ENCODE measurements around the gene MYZAP. TPM values are rescaled to one million over a fixed set of nuclear protein-coding genes. Genes with fewer than 3 reads are reported as not detected.

Gene MYZAP
- total RNA-seq, 1 experiment from 2014 or later: 0.63 TPM

GRCh38 chr15:57675481-57676181, 83.9 kb downstream of the MYZAP start:
- H2BK15ac ChIP-seq (ENCODE audit: low read depth, low read length): no peak overlapping the region
- no peaks in the 10 kb centered on the region for H3K36me3 Mint-ChIP-seq (ENCODE audit: insufficient read depth in 1 of 3, low read depth in 3 of 3)
- no peak overlapping the region for H3K23ac ChIP-seq (ENCODE audit: insufficient read length, low read depth, low read length)
- no peak overlapping the region for H3K4me3 Mint-ChIP-seq
- no peak overlapping the region for H2AFZ ChIP-seq (ENCODE audit: low read length)
- no peaks in the 10 kb centered on the region for H3K27me3 Mint-ChIP-seq (ENCODE audit: low read depth)
- H2AK5ac ChIP-seq (ENCODE audit: insufficient read length, low read length): no peak overlapping the region
- no peak overlapping the region for H2BK12ac ChIP-seq (ENCODE audit: insufficient read length, low read depth, low read length)
- no peaks in the 10 kb centered on the region for H3K9me3 ChIP-seq (ENCODE audit: control insufficient read depth, low read depth, low read length)
- H3K4me2 ChIP-seq (ENCODE audit: insufficient read depth, insufficient read length, low read length): no peak overlapping the region
- H3K79me2 ChIP-seq (ENCODE audit: insufficient read depth, low read length): no peaks in the 10 kb centered on the region
- H3K9ac ChIP-seq (ENCODE audit: extremely low read depth, insufficient read length, low read length): no peak overlapping the region
- WGBS (ENCODE audit: extremely low coverage, insufficient read length, low lambda C conversion rate): no CpG with 5 or more reads among the region's 9 CpGs
- H4K20me1 ChIP-seq (ENCODE audit: control insufficient read depth, insufficient read depth, insufficient read length): no peaks in the 10 kb centered on the region
- no peaks in the 10 kb centered on the region for H3K9me3 Mint-ChIP-seq
- H3K79me1 ChIP-seq (ENCODE audit: insufficient read depth, low read depth, low read length, poor library complexity, severe bottlenecking): no peaks in the 10 kb centered on the region
- TF ChIP-seq, protein P1, sequence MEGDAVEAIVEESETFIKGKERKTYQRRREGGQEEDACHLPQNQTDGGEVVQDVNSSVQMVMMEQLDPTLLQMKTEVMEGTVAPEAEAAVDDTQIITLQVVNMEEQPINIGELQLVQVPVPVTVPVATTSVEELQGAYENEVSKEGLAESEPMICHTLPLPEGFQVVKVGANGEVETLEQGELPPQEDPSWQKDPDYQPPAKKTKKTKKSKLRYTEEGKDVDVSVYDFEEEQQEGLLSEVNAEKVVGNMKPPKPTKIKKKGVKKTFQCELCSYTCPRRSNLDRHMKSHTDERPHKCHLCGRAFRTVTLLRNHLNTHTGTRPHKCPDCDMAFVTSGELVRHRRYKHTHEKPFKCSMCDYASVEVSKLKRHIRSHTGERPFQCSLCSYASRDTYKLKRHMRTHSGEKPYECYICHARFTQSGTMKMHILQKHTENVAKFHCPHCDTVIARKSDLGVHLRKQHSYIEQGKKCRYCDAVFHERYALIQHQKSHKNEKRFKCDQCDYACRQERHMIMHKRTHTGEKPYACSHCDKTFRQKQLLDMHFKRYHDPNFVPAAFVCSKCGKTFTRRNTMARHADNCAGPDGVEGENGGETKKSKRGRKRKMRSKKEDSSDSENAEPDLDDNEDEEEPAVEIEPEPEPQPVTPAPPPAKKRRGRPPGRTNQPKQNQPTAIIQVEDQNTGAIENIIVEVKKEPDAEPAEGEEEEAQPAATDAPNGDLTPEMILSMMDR (conservative IDR thresholded peaks at IDR 0.05): no peak
- no peak overlapping the region for H2BK5ac ChIP-seq (ENCODE audit: insufficient read length, low read length)
- H4K91ac ChIP-seq (ENCODE audit: insufficient read length, low read depth, low read length): no peak overlapping the region
- H3K56ac ChIP-seq (ENCODE audit: insufficient read length, low read depth, low read length): no peak overlapping the region
- no peak overlapping the region for H4K5ac ChIP-seq (ENCODE audit: insufficient read length, low read depth, low read length)
- H3K23me2 ChIP-seq (ENCODE audit: insufficient read length, low read depth, low read length, poor library complexity, severe bottlenecking): no peaks in the 10 kb centered on the region
- H2BK20ac ChIP-seq (ENCODE audit: low read depth, low read length, poor library complexity, severe bottlenecking): no peak overlapping the region
- H3K18ac ChIP-seq (ENCODE audit: insufficient read length, low read depth, low read length): no peak overlapping the region
- no peak overlapping the region for H3K4ac ChIP-seq (ENCODE audit: low read depth, low read length)
- no peaks in the 10 kb centered on the region for H3K27me3 ChIP-seq (ENCODE audit: insufficient read depth, low read length)
- H3T11ph ChIP-seq (ENCODE audit: low read length): no peak overlapping the region
- H3K4me1 Mint-ChIP-seq: no peaks in the 10 kb centered on the region
- DNase-seq: no peak
- no peaks in the 10 kb centered on the region for H3K4me1 ChIP-seq (ENCODE audit: insufficient read depth, low read length)
- H3K27ac ChIP-seq (ENCODE audit: insufficient read length, low read depth, low read length): no peak overlapping the region
- no peak overlapping the region for H3K14ac ChIP-seq (ENCODE audit: insufficient read depth, low read length)
- no peak overlapping the region for H3K27ac Mint-ChIP-seq
- H2BK120ac ChIP-seq (ENCODE audit: low read depth, low read length, poor library complexity, severe bottlenecking): no peak overlapping the region
- no peak overlapping the region for H4K8ac ChIP-seq (replicated peaks; ENCODE audit: insufficient read length, low read depth, low read length)
